Endothelial cell of umbilical vein (primary cell): ENCODE results near the gene OPA1. TPM values are rescaled to one million over a fixed set of nuclear protein-coding genes. Genes with fewer than 3 reads are reported as not detected.

Experiments used
- BruUV-seq: library from RNA; stranded (reverse); fragments of 400-500 nt; replicated peaks from 2 replicates; lab custom pipeline; 2021; lab: Mats Ljungman, UMichigan
- CTCF ChIA-PET: fragments of 300-600, 350-600 bp; sonication (Branson Sonifier 250); formaldehyde crosslinking; loops from one replicate; lab custom pipeline; 2021; ENCODE audit warnings: antibody characterized with exemption, inconsistent platforms; lab: Charles Lee
- POLR2A ChIA-PET: fragments of 300-600, 350-600 bp; sonication (Branson Sonifier 250); formaldehyde crosslinking; loops from one replicate; lab custom pipeline; 2021; ENCODE audit warnings: antibody characterized with exemption, inconsistent platforms; lab: Charles Lee
- DNase-seq: peaks from one replicate; pipeline ENCODE4 v3.0.0-alpha.2; 2011; ENCODE audit warnings: low read depth, low spot score
- FAIRE-seq: peaks from 2 replicates; lab custom pipeline; 2011; peaks lifted over from hg19 to GRCh38; lab: Jason Lieb, UNC
- H2AFZ ChIP-seq: 2 replicates; pipeline ENCODE4 v1.6.0; 2012; ENCODE audit warnings: low read depth, low read length, control low read depth, inconsistent platforms
- H3K27ac ChIP-seq: 2 replicates; pipeline ENCODE4 v1.5.1; 2011; ENCODE audit warnings: low read depth, mild to moderate bottlenecking, control low read depth, low read length, moderate library complexity; ENCODE audit not compliant: insufficient read depth
- H3K27me3 ChIP-seq, 2 experiments: 2 replicates each; pipeline versions ENCODE4 v1.6.0 to v1.6.1; 2011; ENCODE audit warnings: low read length in 2 of 2, mixed read lengths in 1 of 2; ENCODE audit not compliant: control insufficient read depth in 2 of 2, insufficient read depth in 2 of 2
- H3K36me3 ChIP-seq, 2 experiments: 2 replicates in 1 of 2; 3 replicates in 1 of 2; pipeline ENCODE4 v1.5.1; 2011; ENCODE audit warnings: low read length in 2 of 2, mild to moderate bottlenecking in 1 of 2, moderate library complexity in 1 of 2; ENCODE audit not compliant: control insufficient read depth in 2 of 2, insufficient read depth in 2 of 2; ENCODE audit errors: extremely low read depth in 1 of 2
- H3K4me1 ChIP-seq: 3 replicates; pipeline ENCODE4 v1.5.1; 2011; ENCODE audit warnings: mild to moderate bottlenecking, low read length; ENCODE audit not compliant: control insufficient read depth, insufficient read depth; ENCODE audit errors: extremely low read depth
- H3K4me2 ChIP-seq: 2 replicates; pipeline ENCODE4 v1.6.1; 2011; ENCODE audit warnings: low read length, control low read depth, mixed read lengths; ENCODE audit not compliant: insufficient read depth
- H3K4me3 ChIP-seq, 3 experiments: fragments of 200-600 bp in 1 of 3; sonication (generic), shearing (Covaris generic) in 1 of 3; replicated peaks in 1 of 3; 2 replicates each; pipeline ENCODE4 v1.5.1; 2011 to 2016; ENCODE audit warnings: control low read depth in 3 of 3, low read length in 3 of 3, mild to moderate bottlenecking in 2 of 3, inconsistent platforms in 1 of 3, low read depth in 1 of 3, moderate library complexity in 1 of 3; ENCODE audit not compliant: insufficient read depth in 1 of 3
- H3K79me2 ChIP-seq: 2 replicates; pipeline ENCODE4 v1.6.0; 2012; ENCODE audit warnings: low read length, inconsistent platforms; ENCODE audit not compliant: control insufficient read depth, insufficient read depth
- H3K9ac ChIP-seq: replicated peaks from 2 replicates; pipeline ENCODE3; 2011; ENCODE audit warnings: low read length, control low read depth; ENCODE audit not compliant: insufficient read depth; ENCODE audit errors: extremely low read depth
- H3K9me1 ChIP-seq: replicated peaks from 3 replicates; pipeline ENCODE4 v1.6.0; 2011; ENCODE audit warnings: mild to moderate bottlenecking, low read length; ENCODE audit not compliant: control insufficient read depth, insufficient read depth; ENCODE audit errors: extremely low read depth
- H3K9me3 ChIP-seq: replicated peaks from 2 replicates; pipeline ENCODE4 v1.5.1; 2012; ENCODE audit warnings: low read length, inconsistent platforms; ENCODE audit not compliant: control insufficient read depth, insufficient read depth
- H4K20me1 ChIP-seq: replicated peaks from 2 replicates; pipeline ENCODE3; 2011; ENCODE audit warnings: mild to moderate bottlenecking, low read length; ENCODE audit not compliant: control insufficient read depth, insufficient read depth; ENCODE audit errors: extremely low read depth
- CTCF ChIP-seq, 2 donors: IDR thresholded peaks; 1 replicate in 1 of 2; 2 replicates in 1 of 2; pipeline ENCODE4 v1.5.1; 2011; ENCODE audit warnings: low read length in 2 of 2, mild to moderate bottlenecking in 2 of 2, moderate library complexity in 2 of 2, control low read depth in 1 of 2, inconsistent platforms in 1 of 2, low read depth in 1 of 2; ENCODE audit not compliant: insufficient read depth in 1 of 2; ENCODE audit errors: extremely low read depth in 1 of 2
- EZH2 ChIP-seq: IDR thresholded peaks from 2 replicates; pipeline ENCODE4 v1.6.1; 2012; ENCODE audit warnings: borderline replicate concordance, low read depth, mild to moderate bottlenecking, moderate library complexity, low read length, inconsistent platforms; ENCODE audit not compliant: severe bottlenecking
- FOS ChIP-seq: IDR thresholded peaks from 2 replicates; pipeline ENCODE4 v1.6.1; 2011; ENCODE audit warnings: mild to moderate bottlenecking, low read length, moderate library complexity, borderline replicate concordance; ENCODE audit not compliant: insufficient read depth
- GATA2 ChIP-seq: IDR thresholded peaks from 2 replicates; pipeline ENCODE4 v1.7.0; 2011; ENCODE audit warnings: low read depth, mild to moderate bottlenecking, moderate library complexity, mixed read lengths, low read length; ENCODE audit not compliant: insufficient read length, insufficient read depth
- JUN ChIP-seq: IDR thresholded peaks from 2 replicates; pipeline ENCODE4 v1.6.1; 2011; ENCODE audit warnings: borderline replicate concordance, low read depth; ENCODE audit not compliant: insufficient read length, insufficient read depth
- MAX ChIP-seq: IDR thresholded peaks from 2 replicates; pipeline ENCODE4 v1.6.1; 2011; ENCODE audit not compliant: insufficient read depth, insufficient read length
- MYC ChIP-seq: IDR thresholded peaks from one replicate; pipeline ENCODE4 v1.6.1; 2011; ENCODE audit warnings: mild to moderate bottlenecking, low read depth, low read length
- POLR2A ChIP-seq: IDR thresholded peaks from 2 replicates; pipeline ENCODE4 v1.6.1; 2012; ENCODE audit warnings: low read depth, mild to moderate bottlenecking, control low read depth, low read length
- POLR2AphosphoS5 ChIP-seq: IDR thresholded peaks from 2 replicates; pipeline ENCODE4 v1.6.1; 2012; ENCODE audit warnings: low read depth, mild to moderate bottlenecking, control low read depth, low read length, moderate library complexity; ENCODE audit not compliant: insufficient read depth
- dilution Hi-C: fragments of 300-500 bp; cut with MboI; formaldehyde crosslinking; loops from one replicate; pipeline ENCODE4 v1.15.0; 2019; ENCODE audit warnings: low sequenced_read_pairs; ENCODE audit not compliant: extremely low pct_ligation_motif_present
- intact Hi-C: fragments of 100-400 bp; cut with micrococcal nuclease; formaldehyde crosslinking; loops from one replicate; pipeline ENCODE4 v1.10.0; 2022
- polyA plus RNA-seq, 4 experiments: library from polyadenylated mRNA; depleted of rRNA in 3 of 4; stranded (reverse) in 3 of 4; unstranded in 1 of 4; fragments of >200 nt; gene quantifications; 2 replicates each; pipeline versions ENCODE4 v1.2.1 to v1.2.3, GENCODE V29; 2011 to 2012; ENCODE audit warnings: missing spikeins in 1 of 4
- total RNA-seq: library from RNA; stranded (reverse); gene quantifications from 2 replicates; pipeline ENCODE4 v1.2.3, GENCODE V29; 2021

The OPA1 gene
- total and polyA plus RNA-seq, 2 donors (not counting 3 experiments of a cell fraction or from before 2014, with no cell fraction given): 10.0 to 62.0 TPM

GRCh38 chr3:193711166-193711485 is 118.1 kb downstream of the OPA1 start:
- Histone ChIP-seq H3K9ac (no peak overlapping the region), H3K4me2 (no peak overlapping the region), H3K4me3 (no peak overlapping the region), H3K27me3 (no peaks in the 10 kb centered on the region), H3K4me1 (no peaks in the 10 kb centered on the region), H4K20me1 (no peaks in the 10 kb centered on the region), H3K36me3 (no peaks in the 10 kb centered on the region), H3K79me2 (no peaks in the 10 kb centered on the region), H3K27ac (no peak overlapping the region), H2AFZ (no peak overlapping the region), H3K9me3 (no peaks in the 10 kb centered on the region), H3K9me1 (no peaks in the 10 kb centered on the region)
- CTCF ChIA-PET: interaction anchor here (0.6 to 1.1 kb wide), 2 partner anchors 8 to 13 kb away, joined by 3 read pairs; no protein-coding TSS in a partner anchor
- POLR2A ChIA-PET: no interaction called here
- no TSS peak for BruUV-seq
- FAIRE-seq (no peak), DNase-seq (no peak)
- TF ChIP-seq JUN: no peak
- no peak for TF ChIP-seq FOS
- TF ChIP-seq MAX: no peak
- TF ChIP-seq EZH2: no peak
- TF ChIP-seq MYC: no peak
- TF ChIP-seq POLR2AphosphoS5: no peak
- no peak for TF ChIP-seq CTCF (IDR thresholded peaks at IDR 0.05; ENCODE audit: extremely low read depth in 1 of 2, insufficient read depth in 1 of 2, low read depth in 1 of 2, low read length in 2 of 2)
- TF ChIP-seq GATA2: no peak
- no peak for TF ChIP-seq POLR2A
- intact Hi-C loops: no loop called here
- dilution Hi-C loops: no loop called here
